Caco-2 (cell line): Measurements from ENCODE around the gene HACD4. TPM values are rescaled to one million over a fixed set of nuclear protein-coding genes. Genes with fewer than 3 reads are reported as not detected.

Source experiments
- BruUV-seq: library from RNA; stranded (reverse); fragments of 400-500 nt; replicated peaks from 2 replicates; lab custom pipeline; 2021; lab: Mats Ljungman, UMichigan
- CTCF ChIA-PET: fragments of 300-600 bp; sonication (Branson Sonifier 250); formaldehyde crosslinking; loops from one replicate; lab custom pipeline; 2022; ENCODE audit warnings: antibody characterized with exemption; lab: Charles Lee
- POLR2A ChIA-PET: fragments of 300-600 bp; sonication (Branson Sonifier 250); formaldehyde crosslinking; loops from one replicate; lab custom pipeline; 2022; ENCODE audit warnings: antibody characterized with exemption; lab: Charles Lee
- DNase-seq, 2 experiments: peaks; one replicate each; pipeline versions ENCODE4 v3.0.0 to v3.0.0-alpha.2; 2020 to 2022
- H3K27me3 ChIP-seq: replicated peaks from 2 replicates; pipeline ENCODE4 v1.6.0; 2011; ENCODE audit warnings: low read length; ENCODE audit not compliant: control insufficient read depth, insufficient read depth
- H3K36me3 ChIP-seq: 2 replicates; pipeline ENCODE4 v1.5.1; 2011; ENCODE audit warnings: low read length; ENCODE audit not compliant: control insufficient read depth, insufficient read depth
- H3K4me1 ChIP-seq: fragments of 250-450 bp; sonication (Bioruptor Pico); 2 replicates; pipeline ENCODE4 v1.5.1; 2020; ENCODE audit warnings: mild to moderate bottlenecking
- H3K4me3 ChIP-seq: 2 replicates; pipeline ENCODE4 v1.5.1; 2011; ENCODE audit warnings: low read depth, mild to moderate bottlenecking, control low read depth, low read length
- H3K9me3 ChIP-seq: fragments of 250-450 bp; sonication (Bioruptor Pico); 2 replicates; pipeline ENCODE4 v1.5.1; 2020; ENCODE audit warnings: mild to moderate bottlenecking, moderate library complexity
- H3K27ac Mint-ChIP-seq: one replicate; pipeline ENCODE4 v1.8.0; 2022; ENCODE audit warnings: mixed read lengths; ENCODE audit not compliant: unreplicated experiment
- H3K27me3 Mint-ChIP-seq: one replicate; pipeline ENCODE4 v1.8.0; 2022; ENCODE audit warnings: mixed read lengths; ENCODE audit not compliant: insufficient read depth, unreplicated experiment
- H3K36me3 Mint-ChIP-seq: one replicate; pipeline ENCODE4 v1.8.0; 2022; ENCODE audit warnings: mild to moderate bottlenecking, mixed read lengths; ENCODE audit not compliant: insufficient read depth, unreplicated experiment
- H3K4me1 Mint-ChIP-seq: one replicate; pipeline ENCODE4 v1.8.0; 2022; ENCODE audit warnings: low read depth, mixed read lengths; ENCODE audit not compliant: unreplicated experiment
- H3K4me3 Mint-ChIP-seq: one replicate; pipeline ENCODE4 v1.8.0; 2022; ENCODE audit warnings: mild to moderate bottlenecking, moderate library complexity, mixed read lengths; ENCODE audit not compliant: unreplicated experiment
- H3K9me3 Mint-ChIP-seq: one replicate; pipeline ENCODE4 v1.8.0; 2022; ENCODE audit warnings: mixed read lengths; ENCODE audit not compliant: unreplicated experiment
- intact Hi-C: fragments of 100-400 bp; cut with micrococcal nuclease; formaldehyde crosslinking; loops from one replicate; pipeline ENCODE4 v1.10.0; 2022; ENCODE audit not compliant: unreplicated experiment
- total RNA-seq: library from RNA; stranded (reverse); gene quantifications from 2 replicates; pipeline ENCODE4 v1.2.3, GENCODE V29; 2022
- TF ChIP-seq, protein P1 (sequence below), 2 experiments: fragments of 200-600 bp in 1 of 2; IDR thresholded peaks; 1 replicate in 1 of 2; 2 replicates in 1 of 2; pipeline versions ENCODE4 v1.5.1 to v1.8.0; 2011 to 2022; ENCODE audit warnings: antibody characterized with exemption in 1 of 2, control low read depth in 1 of 2, inconsistent platforms in 1 of 2, low read depth in 1 of 2, low read length in 1 of 2, mild to moderate bottlenecking in 1 of 2, moderate library complexity in 1 of 2; ENCODE audit not compliant: insufficient read depth in 1 of 2, severe bottlenecking in 1 of 2, unreplicated experiment in 1 of 2

Gene HACD4
- total RNA-seq, 1 experiment from 2014 or later: not detected

DNA sequence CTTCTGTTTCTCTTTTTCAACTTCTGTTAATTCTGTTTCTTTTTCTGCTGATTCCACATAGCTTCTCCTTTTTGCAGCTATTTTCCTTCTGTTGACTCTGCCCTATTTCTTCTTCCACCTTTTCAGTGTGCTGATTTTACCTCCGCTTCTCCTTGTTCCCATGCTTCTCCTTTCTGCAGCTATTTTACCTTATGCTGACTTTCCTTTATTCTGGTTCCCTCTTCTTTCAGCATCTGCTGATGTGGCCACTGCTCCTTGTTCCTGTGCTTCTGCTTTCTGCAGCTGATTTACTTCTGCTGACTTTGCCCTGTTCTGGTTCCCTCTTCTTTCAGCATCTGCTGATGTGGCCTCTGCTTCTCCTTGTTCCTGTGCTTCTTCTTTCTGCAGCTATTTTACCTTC is 58.8 kb downstream of the HACD4 start:
- H3K9me3 ChIP-seq: no peaks in the 10 kb centered on the region
- intact Hi-C loops: no loop called here
- TF ChIP-seq, protein P1, sequence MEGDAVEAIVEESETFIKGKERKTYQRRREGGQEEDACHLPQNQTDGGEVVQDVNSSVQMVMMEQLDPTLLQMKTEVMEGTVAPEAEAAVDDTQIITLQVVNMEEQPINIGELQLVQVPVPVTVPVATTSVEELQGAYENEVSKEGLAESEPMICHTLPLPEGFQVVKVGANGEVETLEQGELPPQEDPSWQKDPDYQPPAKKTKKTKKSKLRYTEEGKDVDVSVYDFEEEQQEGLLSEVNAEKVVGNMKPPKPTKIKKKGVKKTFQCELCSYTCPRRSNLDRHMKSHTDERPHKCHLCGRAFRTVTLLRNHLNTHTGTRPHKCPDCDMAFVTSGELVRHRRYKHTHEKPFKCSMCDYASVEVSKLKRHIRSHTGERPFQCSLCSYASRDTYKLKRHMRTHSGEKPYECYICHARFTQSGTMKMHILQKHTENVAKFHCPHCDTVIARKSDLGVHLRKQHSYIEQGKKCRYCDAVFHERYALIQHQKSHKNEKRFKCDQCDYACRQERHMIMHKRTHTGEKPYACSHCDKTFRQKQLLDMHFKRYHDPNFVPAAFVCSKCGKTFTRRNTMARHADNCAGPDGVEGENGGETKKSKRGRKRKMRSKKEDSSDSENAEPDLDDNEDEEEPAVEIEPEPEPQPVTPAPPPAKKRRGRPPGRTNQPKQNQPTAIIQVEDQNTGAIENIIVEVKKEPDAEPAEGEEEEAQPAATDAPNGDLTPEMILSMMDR (IDR thresholded peaks at IDR 0.05; ENCODE audit: insufficient read depth in 1 of 2, low read depth in 1 of 2, low read length in 1 of 2, severe bottlenecking in 1 of 2, unreplicated experiment in 1 of 2): no peak
- no peak overlapping the region for H3K4me3 ChIP-seq
- no peak overlapping the region for H3K27ac Mint-ChIP-seq
- no peaks in the 10 kb centered on the region for H3K4me1 ChIP-seq
- no peaks in the 10 kb centered on the region for H3K4me1 Mint-ChIP-seq
- no TSS peak for BruUV-seq
- no peaks in the 10 kb centered on the region for H3K36me3 ChIP-seq
- no peak overlapping the region for H3K4me3 Mint-ChIP-seq
- no peak for DNase-seq
- H3K36me3 Mint-ChIP-seq: no peaks in the 10 kb centered on the region
- no peaks in the 10 kb centered on the region for H3K27me3 ChIP-seq
- no peaks in the 10 kb centered on the region for H3K27me3 Mint-ChIP-seq
- POLR2A ChIA-PET: no interaction called here
- H3K9me3 Mint-ChIP-seq: no peaks in the 10 kb centered on the region
- CTCF ChIA-PET: no interaction called here

DNA sequence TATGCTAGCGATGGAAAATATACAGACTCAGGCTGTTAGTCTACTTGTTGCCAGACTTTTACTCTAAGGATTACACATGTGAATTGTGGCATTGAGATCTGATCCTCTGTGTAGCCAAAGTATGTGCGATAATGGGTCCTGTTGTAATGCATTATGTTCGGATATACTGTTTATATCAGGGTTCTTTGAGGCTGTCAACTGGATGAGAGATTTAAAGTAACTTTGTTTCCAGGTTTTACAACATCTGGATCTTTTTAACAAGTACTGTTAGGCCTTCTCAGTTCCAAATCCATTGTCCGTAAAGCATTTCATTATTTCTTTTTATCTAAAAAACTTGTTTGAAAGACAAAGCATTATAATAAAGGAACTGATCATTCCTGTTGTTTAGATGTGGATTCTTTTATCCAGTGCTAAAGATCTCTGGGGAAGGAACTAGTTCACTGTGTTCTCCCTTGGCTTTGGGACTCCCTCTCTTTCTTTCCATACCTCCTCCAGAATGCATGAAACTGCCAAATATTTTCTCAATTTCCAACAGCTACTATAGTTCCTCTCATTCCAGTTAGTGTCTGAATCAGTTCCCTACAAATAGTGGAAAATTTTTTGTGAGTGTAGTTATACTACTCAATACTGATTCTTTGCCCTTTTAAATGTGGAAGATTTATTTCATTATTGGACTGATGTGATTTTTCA is 68.8 kb downstream of the HACD4 start:
- DNase-seq: no peak
- Mint-ChIP-seq H3K36me3 (no peaks in the 10 kb centered on the region), H3K4me1 (no peaks in the 10 kb centered on the region), H3K4me3 (no peak overlapping the region), H3K9me3 (no peaks in the 10 kb centered on the region), H3K27me3 (no peaks in the 10 kb centered on the region), H3K27ac (no peak overlapping the region)
- BruUV-seq: no TSS peak
- ChIA-PET CTCF (no interaction called here), POLR2A (no interaction called here)
- H3K9me3 ChIP-seq: no peaks in the 10 kb centered on the region
- H3K36me3 ChIP-seq: no peaks in the 10 kb centered on the region
- intact Hi-C loops: no loop called here
- H3K4me1 ChIP-seq: no peaks in the 10 kb centered on the region
- TF ChIP-seq, protein P1 (IDR thresholded peaks at IDR 0.05; ENCODE audit: insufficient read depth in 1 of 2, low read depth in 1 of 2, low read length in 1 of 2, severe bottlenecking in 1 of 2, unreplicated experiment in 1 of 2): no peak
- H3K4me3 ChIP-seq: no peak overlapping the region
- no peaks in the 10 kb centered on the region for H3K27me3 ChIP-seq

DNA sequence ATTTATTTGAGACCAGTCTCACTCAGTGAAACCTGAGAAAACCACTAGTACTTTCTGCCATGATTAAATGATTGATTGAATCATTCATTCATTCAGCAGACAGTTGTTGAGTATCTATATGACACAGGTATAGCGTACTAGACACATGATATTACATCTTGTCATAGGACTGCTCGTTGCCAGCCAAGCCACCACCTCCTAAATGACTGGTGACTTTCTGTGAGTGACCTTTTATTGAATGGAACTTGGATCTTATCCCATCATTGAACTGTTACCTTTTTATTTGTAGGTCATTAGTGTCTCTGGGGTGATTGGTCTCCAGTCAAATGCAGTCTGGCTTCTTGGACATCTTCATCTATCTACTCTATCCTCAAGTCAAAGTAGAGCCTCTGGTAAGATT is 80.7 kb downstream of the HACD4 start:
- TF ChIP-seq, protein P1 (IDR thresholded peaks at IDR 0.05; ENCODE audit: insufficient read depth in 1 of 2, low read depth in 1 of 2, low read length in 1 of 2, severe bottlenecking in 1 of 2, unreplicated experiment in 1 of 2): no peak
- no peaks in the 10 kb centered on the region for H3K9me3 ChIP-seq
- Mint-ChIP-seq H3K27ac (no peak overlapping the region), H3K4me3 (no peak overlapping the region), H3K4me1 (peaks cover 5% of the 10 kb centered on the region), H3K36me3 (no peaks in the 10 kb centered on the region), H3K9me3 (no peaks in the 10 kb centered on the region), H3K27me3 (no peaks in the 10 kb centered on the region)
- H3K4me1 ChIP-seq: no peaks in the 10 kb centered on the region
- no peak for DNase-seq
- intact Hi-C loops: no loop called here
- no peaks in the 10 kb centered on the region for H3K36me3 ChIP-seq
- BruUV-seq: no TSS peak
- ChIA-PET POLR2A (no interaction called here), CTCF (no interaction called here)
- no peaks in the 10 kb centered on the region for H3K27me3 ChIP-seq
- no peak overlapping the region for H3K4me3 ChIP-seq

Other genes starting within 250 kb of the HACD4 start
- not detected in 2 replicates for gene IFNB1, start 46.3 kb upstream of the HACD4 start, total RNA-seq
- not detected in 2 replicates for gene IFNW1, start 110.2 kb upstream of the HACD4 start, total RNA-seq
- gene IFNA21, start 135.0 kb upstream of the HACD4 start, total RNA-seq: not detected in 2 replicates
- not detected in 2 replicates for gene IFNA4, start 155.9 kb upstream of the HACD4 start, total RNA-seq
- gene IFNA7, start 170.6 kb upstream of the HACD4 start, total RNA-seq: not detected in 2 replicates
- not detected in 2 replicates for gene IFNA10, start 175.5 kb upstream of the HACD4 start, total RNA-seq
- gene IFNA16, start 185.7 kb upstream of the HACD4 start, total RNA-seq: not detected in 2 replicates
- gene IFNA17, start 196.6 kb upstream of the HACD4 start, total RNA-seq: not detected in 2 replicates
- gene IFNA14, start 208.4 kb upstream of the HACD4 start, total RNA-seq: not detected in 2 replicates